Keratinocyte (primary cell): ENCODE data around the gene TBX6.

ENCODE experiments used
- EZH2 ChIP-seq: IDR thresholded peaks from one replicate; pipeline ENCODE4 v1.6.1; 2012; ENCODE audit warnings: inconsistent platforms, mild to moderate bottlenecking, low read length, moderate library complexity
- TF ChIP-seq, protein P1 (sequence below), 3 experiments: IDR thresholded peaks in 1 of 3; conservative IDR thresholded peaks in 1 of 3; optimal IDR thresholded peaks in 1 of 3; 2 replicates in 2 of 3; 3 replicates in 1 of 3; pipeline versions ENCODE3 to v1.5.1; 2011; ENCODE audit warnings: low read length in 3 of 3, mild to moderate bottlenecking in 3 of 3, moderate library complexity in 2 of 3, control low read depth in 1 of 3, inconsistent platforms in 1 of 3; ENCODE audit not compliant: insufficient read depth in 2 of 3; ENCODE audit errors: extremely low read depth in 1 of 3

DNA sequence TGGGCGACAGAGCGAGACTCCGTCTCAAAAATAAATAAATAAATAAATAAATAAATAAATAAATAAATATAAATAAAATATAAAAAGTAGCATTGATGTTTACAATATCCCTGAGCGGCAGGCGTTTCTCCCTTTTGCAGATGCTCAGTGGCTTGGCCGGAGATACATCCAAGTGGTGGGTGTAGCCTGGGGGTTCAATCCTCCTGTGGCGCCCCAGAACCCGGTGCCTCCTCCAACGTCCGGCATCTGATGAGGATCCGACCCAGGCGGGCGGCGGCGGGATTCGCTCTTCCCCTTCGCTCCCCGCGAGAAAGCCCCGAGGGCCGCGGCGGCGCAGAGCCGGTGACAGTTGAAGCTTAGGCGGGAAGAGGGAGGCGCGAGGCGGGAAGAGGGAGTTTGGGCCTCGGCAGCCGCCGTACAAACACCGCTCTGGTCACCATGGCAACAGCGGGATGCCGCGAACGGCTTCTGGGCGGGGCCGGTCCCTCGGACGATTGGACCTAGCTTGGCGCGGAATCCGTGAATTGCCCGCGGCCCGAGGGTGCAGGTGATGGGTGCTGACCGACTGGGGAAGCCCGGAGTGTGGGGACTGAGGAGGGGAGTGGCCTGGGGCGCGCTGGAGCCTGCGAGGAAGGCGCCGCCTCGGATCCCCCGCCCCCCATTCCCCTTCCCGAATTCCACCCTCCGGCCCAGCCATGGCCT is 38.9 kb downstream of the TBX6 start:
- TF ChIP-seq, protein P1, sequence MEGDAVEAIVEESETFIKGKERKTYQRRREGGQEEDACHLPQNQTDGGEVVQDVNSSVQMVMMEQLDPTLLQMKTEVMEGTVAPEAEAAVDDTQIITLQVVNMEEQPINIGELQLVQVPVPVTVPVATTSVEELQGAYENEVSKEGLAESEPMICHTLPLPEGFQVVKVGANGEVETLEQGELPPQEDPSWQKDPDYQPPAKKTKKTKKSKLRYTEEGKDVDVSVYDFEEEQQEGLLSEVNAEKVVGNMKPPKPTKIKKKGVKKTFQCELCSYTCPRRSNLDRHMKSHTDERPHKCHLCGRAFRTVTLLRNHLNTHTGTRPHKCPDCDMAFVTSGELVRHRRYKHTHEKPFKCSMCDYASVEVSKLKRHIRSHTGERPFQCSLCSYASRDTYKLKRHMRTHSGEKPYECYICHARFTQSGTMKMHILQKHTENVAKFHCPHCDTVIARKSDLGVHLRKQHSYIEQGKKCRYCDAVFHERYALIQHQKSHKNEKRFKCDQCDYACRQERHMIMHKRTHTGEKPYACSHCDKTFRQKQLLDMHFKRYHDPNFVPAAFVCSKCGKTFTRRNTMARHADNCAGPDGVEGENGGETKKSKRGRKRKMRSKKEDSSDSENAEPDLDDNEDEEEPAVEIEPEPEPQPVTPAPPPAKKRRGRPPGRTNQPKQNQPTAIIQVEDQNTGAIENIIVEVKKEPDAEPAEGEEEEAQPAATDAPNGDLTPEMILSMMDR (optimal IDR thresholded peaks at IDR 0.05 in 1 of 3, IDR thresholded peaks at IDR 0.05 in 1 of 3, conservative IDR thresholded peaks at IDR 0.05 in 1 of 3; ENCODE audit: extremely low read depth in 1 of 3, insufficient read depth in 2 of 3, low read length in 3 of 3): no peak
- TF ChIP-seq EZH2: no peak
